Muscle layer of colon (tissue), 2 donors: ENCODE data around the gene PRKAG2.

Source experiments
- H3K27ac ChIP-seq: one replicate; pipeline ENCODE4 v1.7.0; 2013; ENCODE audit warnings: low read depth, mild to moderate bottlenecking, low read length, moderate library complexity
- H3K27me3 ChIP-seq, 2 donors: one replicate each; pipeline ENCODE4 v1.7.0; 2013; ENCODE audit warnings: low read length in 2 of 2, mild to moderate bottlenecking in 2 of 2; ENCODE audit not compliant: insufficient read depth in 2 of 2, control insufficient read depth in 1 of 2
- H3K36me3 ChIP-seq: one replicate; pipeline ENCODE4 v1.7.0; 2013; ENCODE audit warnings: mild to moderate bottlenecking, low read length; ENCODE audit not compliant: insufficient read depth
- H3K4me1 ChIP-seq: one replicate; pipeline ENCODE4 v1.7.0; 2013; ENCODE audit warnings: mild to moderate bottlenecking, low read length; ENCODE audit not compliant: insufficient read depth
- H3K4me3 ChIP-seq, 2 donors: one replicate each; pipeline ENCODE4 v1.7.0; 2013; ENCODE audit warnings: low read length in 2 of 2, low read depth in 1 of 2, mild to moderate bottlenecking in 1 of 2, moderate library complexity in 1 of 2
- H3K9ac ChIP-seq: one replicate; pipeline ENCODE4 v1.7.0; 2013; ENCODE audit warnings: low read length
- H3K9me3 ChIP-seq: one replicate; pipeline ENCODE4 v1.7.0; 2013; ENCODE audit warnings: mild to moderate bottlenecking, low read length
- donor health status: abdominal sarcoma.
- donor health status: Adenocarcinoma of cecum.

PRKAG2 gene

DNA sequence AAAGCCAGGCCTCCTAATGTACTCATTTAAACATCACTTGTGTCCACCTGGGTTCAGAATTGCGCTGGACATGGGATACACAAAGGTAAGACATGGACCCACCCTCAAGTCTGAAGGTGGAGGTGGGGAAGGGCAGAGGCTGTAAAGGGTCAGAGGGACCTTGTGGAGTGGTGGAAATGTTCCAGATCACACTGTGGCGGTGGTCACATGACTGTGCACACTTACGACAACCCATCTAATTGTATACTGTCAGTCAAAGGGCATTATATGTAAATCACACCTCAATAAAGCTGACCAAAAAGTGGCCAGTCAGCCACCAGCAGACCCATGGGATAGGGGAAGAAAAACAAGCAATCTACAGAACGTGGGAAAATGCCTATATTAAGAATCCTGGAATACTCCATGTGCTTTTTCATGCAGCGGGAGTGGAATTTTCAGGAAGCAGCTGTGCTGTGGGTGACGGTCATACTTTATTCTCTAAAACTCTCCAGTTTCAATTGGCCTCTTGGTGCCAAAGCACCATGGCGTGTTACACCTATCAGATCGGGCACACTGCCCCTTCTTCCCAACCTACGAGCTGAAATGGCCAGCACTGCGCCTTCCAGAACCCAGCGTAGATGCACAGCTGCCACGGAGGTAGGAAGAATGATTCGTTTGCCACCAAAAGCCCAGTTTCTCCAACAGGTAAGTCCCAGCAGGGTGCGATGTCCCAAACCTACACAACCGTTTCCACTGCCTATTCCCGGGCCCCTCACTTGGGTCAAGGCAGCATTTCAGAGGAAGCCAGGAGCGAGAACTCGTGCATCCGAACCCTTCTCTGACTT lies 69.8 kb downstream of the PRKAG2 start:
- no peak overlapping the region for H3K9ac ChIP-seq
- no peaks in the 10 kb centered on the region for H3K27me3 ChIP-seq
- no peaks in the 10 kb centered on the region for H3K9me3 ChIP-seq
- no peak overlapping the region for H3K27ac ChIP-seq
- H3K36me3 ChIP-seq = no peaks in the 10 kb centered on the region
- H3K4me1 ChIP-seq = no peaks in the 10 kb centered on the region
- no peak overlapping the region for H3K4me3 ChIP-seq

DNA sequence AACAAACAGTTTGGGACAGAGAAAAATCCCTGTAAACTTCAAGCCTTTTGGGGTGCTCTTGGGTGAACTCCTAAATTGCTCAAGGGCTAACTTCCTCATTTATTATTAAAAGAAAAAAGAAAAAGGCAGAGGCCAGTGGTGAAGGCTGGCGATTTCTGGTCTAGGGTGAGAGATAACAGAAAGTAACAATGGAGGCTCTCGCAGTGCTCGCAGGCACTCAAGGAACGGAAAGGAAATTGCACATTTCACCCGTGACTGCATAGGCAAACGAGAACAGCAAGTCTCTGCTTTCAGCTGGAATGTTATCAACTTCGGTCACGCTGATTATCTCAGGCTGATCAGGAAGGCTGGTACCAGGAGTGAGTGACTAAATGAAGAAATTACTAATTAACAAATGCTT lies 70.7 kb downstream of the PRKAG2 start:
- no peak overlapping the region for H3K9ac ChIP-seq
- no peaks in the 10 kb centered on the region for H3K36me3 ChIP-seq
- no peak overlapping the region for H3K27ac ChIP-seq
- H3K9me3 ChIP-seq = no peaks in the 10 kb centered on the region
- H3K27me3 ChIP-seq = no peaks in the 10 kb centered on the region
- H3K4me3 ChIP-seq = no peak overlapping the region
- H3K4me1 ChIP-seq = no peaks in the 10 kb centered on the region

DNA sequence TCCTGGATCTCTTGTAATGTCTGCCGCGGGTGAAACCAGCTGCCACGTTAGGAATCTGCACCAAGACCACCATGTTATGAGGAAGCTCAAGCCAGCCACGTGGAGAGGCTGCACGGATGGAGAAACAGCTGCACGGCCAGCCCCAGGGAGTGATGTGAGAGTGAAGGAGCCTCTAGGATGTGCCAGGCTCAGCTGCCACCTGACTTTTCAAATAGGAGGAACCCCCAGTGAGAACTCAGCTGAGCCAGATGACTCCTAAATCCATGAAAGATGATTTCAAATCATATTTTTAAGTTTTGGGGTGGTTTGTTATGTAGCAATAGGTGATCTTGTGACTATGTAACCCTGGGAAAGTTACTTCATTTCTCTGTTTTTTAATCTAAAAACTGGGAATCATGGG lies 71.7 kb downstream of the PRKAG2 start:
- H3K27me3 ChIP-seq = no peaks in the 10 kb centered on the region
- H3K27ac ChIP-seq = no peak overlapping the region
- H3K9me3 ChIP-seq = no peaks in the 10 kb centered on the region
- no peaks in the 10 kb centered on the region for H3K36me3 ChIP-seq
- no peak overlapping the region for H3K9ac ChIP-seq
- no peaks in the 10 kb centered on the region for H3K4me1 ChIP-seq
- no peak overlapping the region for H3K4me3 ChIP-seq

DNA sequence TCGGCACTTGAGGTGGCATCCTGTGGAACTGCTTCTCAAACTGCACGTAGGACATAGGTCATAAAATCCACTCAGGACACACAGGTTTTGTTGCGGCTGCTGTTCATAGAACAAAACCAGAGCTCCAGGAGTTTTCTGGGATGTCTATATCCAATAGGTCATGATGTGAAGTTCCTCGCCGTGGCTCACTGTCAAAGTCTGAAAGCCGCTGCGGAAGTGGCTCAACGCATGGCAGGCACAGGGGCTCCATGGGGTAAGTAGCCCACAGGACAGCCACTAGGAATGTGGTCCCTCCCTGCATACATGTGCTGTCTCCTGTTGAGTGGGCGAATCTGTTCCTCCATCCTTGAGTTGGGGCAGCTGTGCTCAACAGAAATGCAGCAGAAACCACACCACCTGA lies 72.2 kb downstream of the PRKAG2 start:
- Histone ChIP-seq H3K27ac (no peak overlapping the region), H3K4me1 (no peaks in the 10 kb centered on the region)

DNA sequence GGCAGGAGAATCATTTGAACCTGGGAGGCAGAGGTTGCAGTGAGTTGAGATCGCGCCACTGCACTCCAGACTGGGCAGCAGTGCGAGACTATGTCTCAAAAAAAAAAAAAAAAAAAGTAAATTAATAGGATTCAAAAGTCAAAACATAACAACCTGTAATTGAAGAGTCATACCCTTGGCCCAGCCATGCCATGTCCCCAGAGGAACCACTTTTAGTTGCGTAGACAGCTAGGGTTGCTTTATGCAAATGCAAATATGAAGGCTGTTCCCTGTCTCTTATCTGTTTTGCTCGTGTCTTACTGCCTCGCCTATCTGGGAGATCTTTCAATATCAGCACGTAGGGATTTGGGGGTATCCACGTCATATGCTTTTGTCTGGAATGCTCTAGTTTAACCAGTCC lies 73.1 kb downstream of the PRKAG2 start:
- no peaks in the 10 kb centered on the region for H3K4me1 ChIP-seq
- H3K27me3 ChIP-seq = no peaks in the 10 kb centered on the region
- no peak overlapping the region for H3K9ac ChIP-seq
- no peak overlapping the region for H3K4me3 ChIP-seq
- H3K27ac ChIP-seq = no peak overlapping the region
- no peaks in the 10 kb centered on the region for H3K9me3 ChIP-seq
- no peaks in the 10 kb centered on the region for H3K36me3 ChIP-seq

More for the DNA sequence above, 72.2 kb downstream of the PRKAG2 start:
- Histone ChIP-seq H3K9ac (no peak overlapping the region), H3K9me3 (no peaks in the 10 kb centered on the region), H3K4me3 (no peak overlapping the region), H3K36me3 (no peaks in the 10 kb centered on the region), H3K27me3 (no peaks in the 10 kb centered on the region)

DNA sequence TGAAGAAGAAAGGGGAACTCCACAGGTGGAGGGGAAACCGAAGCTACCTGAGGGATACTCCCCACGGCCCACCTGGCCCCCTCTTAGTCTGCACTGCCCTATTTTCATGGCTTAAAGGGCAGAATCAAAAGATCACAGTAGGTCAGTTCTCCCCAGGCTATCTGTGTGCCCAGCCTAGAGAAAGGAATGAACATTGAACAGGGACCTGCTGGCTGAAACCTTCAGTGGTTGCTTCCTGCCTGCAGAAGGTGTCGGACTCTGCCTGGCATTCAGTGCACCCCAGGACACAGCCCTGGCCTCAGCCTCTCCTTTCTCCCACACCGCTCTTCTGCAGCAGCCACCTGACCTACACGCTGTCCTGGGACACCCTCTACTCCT lies 74.5 kb downstream of the PRKAG2 start:
- Histone ChIP-seq H3K4me1 (peaks cover 1% of the 10 kb centered on the region), H3K4me3 (no peak overlapping the region), H3K27ac (no peak overlapping the region), H3K9me3 (no peaks in the 10 kb centered on the region), H3K9ac (no peak overlapping the region), H3K27me3 (no peaks in the 10 kb centered on the region), H3K36me3 (no peaks in the 10 kb centered on the region)

DNA sequence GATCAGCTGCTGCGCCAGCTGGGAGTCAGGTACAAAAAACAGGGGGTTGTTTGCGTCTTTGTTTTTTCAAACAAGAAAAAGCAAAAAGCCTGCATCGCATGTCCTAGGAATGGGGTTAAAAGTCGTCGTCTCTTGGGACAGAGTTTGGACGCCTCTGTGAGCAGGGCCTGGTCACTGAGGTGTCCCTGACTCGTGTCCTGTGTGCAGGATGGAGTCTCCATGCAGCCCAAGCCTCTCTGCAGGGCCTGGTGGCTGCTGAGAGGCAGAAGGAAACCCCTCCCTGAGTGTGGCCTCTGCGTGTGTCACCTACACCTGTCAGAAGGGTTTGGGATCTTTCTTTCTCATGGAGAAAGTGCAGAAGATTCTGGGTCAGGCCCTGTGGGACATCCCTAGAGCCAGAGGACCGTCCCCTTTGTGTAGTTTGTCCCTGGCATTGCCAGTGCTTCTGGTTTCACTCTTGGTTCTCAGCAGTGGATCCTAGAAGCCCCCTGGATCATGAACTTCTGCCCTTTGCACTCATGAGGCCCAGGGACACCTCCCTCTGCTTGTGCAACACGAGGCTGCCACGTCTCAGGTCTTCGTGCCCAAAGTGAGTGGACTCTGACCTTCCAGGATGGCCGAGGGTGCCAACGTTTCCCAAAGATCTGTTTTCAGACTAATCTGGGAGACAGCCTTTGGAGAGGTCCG lies 75.0 kb downstream of the PRKAG2 start:
- no peaks in the 10 kb centered on the region for H3K27me3 ChIP-seq
- no peaks in the 10 kb centered on the region for H3K36me3 ChIP-seq
- H3K9ac ChIP-seq = no peak overlapping the region
- H3K4me1 ChIP-seq = peaks cover 4% of the 10 kb centered on the region
- H3K27ac ChIP-seq = no peak overlapping the region
- H3K4me3 ChIP-seq = no peak overlapping the region
- no peaks in the 10 kb centered on the region for H3K9me3 ChIP-seq

DNA sequence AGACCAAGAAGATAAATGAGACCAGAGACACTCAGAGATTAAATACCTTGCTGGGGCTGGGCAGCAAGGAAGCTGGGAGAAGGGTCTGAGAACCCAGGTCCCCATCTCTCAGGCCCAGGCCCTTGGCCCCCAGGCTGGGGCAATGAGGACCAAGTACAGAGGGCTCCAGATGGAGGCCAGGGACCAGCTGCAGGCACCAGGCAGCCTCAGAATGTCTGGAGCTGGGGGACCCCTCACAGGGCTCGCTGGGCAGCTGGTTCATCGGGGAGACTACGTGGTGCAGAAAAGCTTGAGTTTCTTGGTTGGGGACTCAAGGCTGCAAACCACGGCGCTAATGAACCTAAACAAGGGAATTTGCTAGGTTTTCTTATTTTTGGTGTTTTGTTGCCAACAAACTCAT lies 75.6 kb downstream of the PRKAG2 start:
- Histone ChIP-seq H3K27me3 (no peaks in the 10 kb centered on the region), H3K27ac (no peak overlapping the region), H3K36me3 (no peaks in the 10 kb centered on the region), H3K9ac (no peak overlapping the region), H3K9me3 (no peaks in the 10 kb centered on the region), H3K4me1 (peaks cover 7% of the 10 kb centered on the region), H3K4me3 (no peak overlapping the region)

DNA sequence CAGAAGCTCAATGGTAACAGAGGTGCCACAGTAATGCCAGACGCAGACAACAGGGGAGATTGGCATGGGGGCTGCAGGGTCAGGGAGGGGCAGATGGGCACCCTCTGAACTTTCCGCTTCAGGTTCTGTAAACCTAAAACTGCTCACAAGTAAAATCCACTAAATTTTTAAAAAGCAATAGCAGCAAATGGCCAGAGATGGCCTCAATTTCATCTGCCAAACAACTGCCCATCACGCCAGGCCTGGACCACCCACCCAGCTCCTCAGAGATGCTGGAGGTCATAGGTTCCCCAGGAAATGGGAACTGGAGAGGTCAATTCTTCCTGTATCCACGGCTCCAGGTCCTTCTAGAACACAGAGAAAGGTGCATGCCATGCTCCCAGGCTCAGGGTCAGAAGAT lies 76.1 kb downstream of the PRKAG2 start:
- Histone ChIP-seq H3K27ac (no peak overlapping the region), H3K4me1 (peaks cover 11% of the 10 kb centered on the region), H3K4me3 (no peak overlapping the region), H3K9ac (no peak overlapping the region), H3K27me3 (no peaks in the 10 kb centered on the region), H3K9me3 (no peaks in the 10 kb centered on the region), H3K36me3 (no peaks in the 10 kb centered on the region)

DNA sequence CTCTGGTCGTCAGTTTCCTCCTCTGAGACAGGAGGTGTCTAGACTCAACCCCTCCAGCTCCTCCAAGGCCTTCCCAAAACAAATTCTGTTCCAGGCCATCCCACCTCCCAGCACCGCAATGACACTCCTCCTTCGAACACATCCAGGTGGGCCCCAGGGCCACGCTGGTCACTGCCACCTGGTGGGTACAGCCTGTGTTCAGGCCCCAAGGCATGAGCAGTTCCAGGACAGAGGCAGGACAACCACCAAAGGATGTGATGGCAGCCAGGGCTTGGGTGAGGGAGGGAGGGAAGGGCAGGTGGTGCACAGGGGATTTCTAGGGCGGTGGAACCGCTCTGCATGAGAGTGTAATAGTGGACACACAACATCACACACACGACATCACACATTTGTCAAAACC lies 76.5 kb downstream of the PRKAG2 start:
- Histone ChIP-seq H3K4me1 (peaks cover 11% of the 10 kb centered on the region), H3K9ac (no peak overlapping the region), H3K9me3 (no peaks in the 10 kb centered on the region), H3K27ac (no peak overlapping the region), H3K4me3 (no peak overlapping the region), H3K27me3 (no peaks in the 10 kb centered on the region), H3K36me3 (no peaks in the 10 kb centered on the region)

DNA sequence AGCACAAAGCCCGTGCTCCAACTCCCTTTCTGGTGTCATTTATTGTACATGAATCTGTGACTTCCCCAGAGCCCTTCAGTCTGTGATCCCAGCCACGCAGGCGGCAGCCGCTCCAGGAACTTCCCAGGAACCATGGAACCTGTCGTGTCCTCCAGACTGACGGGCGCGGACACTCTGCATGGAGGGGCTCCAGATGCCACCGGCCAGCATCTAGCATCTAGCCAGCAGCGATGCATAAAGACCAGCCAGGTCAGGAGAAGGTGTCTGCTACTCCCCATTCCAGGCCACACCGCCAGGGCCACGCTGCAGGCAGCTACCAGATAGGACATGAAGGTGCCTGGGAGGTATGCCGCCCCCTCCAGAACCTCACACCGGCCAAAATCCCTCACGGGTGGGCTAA lies 77.4 kb downstream of the PRKAG2 start:
- no peaks in the 10 kb centered on the region for H3K27me3 ChIP-seq
- no peak overlapping the region for H3K27ac ChIP-seq
- peaks cover 11% of the 10 kb centered on the region for H3K4me1 ChIP-seq
- no peak overlapping the region for H3K9ac ChIP-seq
- no peak overlapping the region for H3K4me3 ChIP-seq
- H3K36me3 ChIP-seq = no peaks in the 10 kb centered on the region
- no peaks in the 10 kb centered on the region for H3K9me3 ChIP-seq
